ENCODE measurements around the gene NMRK1.

- TF ChIP-seq CTCF (IDR thresholded peaks at IDR 0.05) (no peak), EZH2phosphoT487 (IDR thresholded peaks at IDR 0.05) (no peak), EZH2 (IDR thresholded peaks at IDR 0.05) (no peak)
These were observed 64.1 kb downstream of the NMRK1 start for GRCh38 chr9:75023846-75024245.
